ENCODE measurements around the gene LSM2.
"Not testable (repeated sequence)": the region's sequence is repeated elsewhere in the genome, so short reads cannot be mapped to it uniquely, and the experiment has no call there.

Gene LSM2

DNA sequence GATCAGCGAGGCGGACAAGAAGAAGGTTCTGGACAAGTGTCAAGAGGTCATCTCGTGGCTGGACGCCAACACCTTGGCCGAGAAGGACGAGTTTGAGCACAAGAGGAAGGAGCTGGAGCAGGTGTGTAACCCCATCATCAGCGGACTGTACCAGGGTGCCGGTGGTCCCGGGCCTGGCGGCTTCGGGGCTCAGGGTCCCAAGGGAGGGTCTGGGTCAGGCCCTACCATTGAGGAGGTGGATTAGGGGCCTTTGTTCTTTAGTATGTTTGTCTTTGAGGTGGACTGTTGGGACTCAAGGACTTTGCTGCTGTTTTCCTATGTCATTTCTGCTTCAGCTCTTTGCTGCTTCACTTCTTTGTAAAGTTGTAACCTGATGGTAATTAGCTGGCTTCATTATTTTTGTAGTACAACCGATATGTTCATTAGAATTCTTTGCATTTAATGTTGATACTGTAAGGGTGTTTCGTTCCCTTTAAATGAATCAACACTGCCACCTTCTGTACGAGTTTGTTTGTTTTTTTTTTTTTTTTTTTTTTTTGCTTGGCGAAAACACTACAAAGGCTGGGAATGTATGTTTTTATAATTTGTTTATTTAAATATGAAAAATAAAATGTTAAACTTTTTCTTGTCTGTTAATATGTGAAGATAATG, 23.0 kb upstream of the LSM2 start:
- peak overlapping the region; percentile 65 to 74 for H3K4me3 ChIP-seq (ENCODE audit: low read depth in 1 of 2, low read length in 1 of 2)
- H3K36me3 ChIP-seq: no peaks in the 10 kb centered on the region
- no peaks in the 10 kb centered on the region for H3K27me3 ChIP-seq
- peaks cover 60 to 69% of the 10 kb centered on the region in 2 experiments for H3K4me1 ChIP-seq (ENCODE audit: control insufficient read depth in 1 of 2, insufficient read depth in 1 of 2, low read depth in 1 of 2, low read length in 1 of 2)
- TF ChIP-seq CTCF (IDR thresholded peaks at IDR 0.05): peak; percentile 13
- no peaks in the 10 kb centered on the region for H3K9me3 ChIP-seq
- H3K27ac ChIP-seq: peak overlapping the region; percentile 96

DNA sequence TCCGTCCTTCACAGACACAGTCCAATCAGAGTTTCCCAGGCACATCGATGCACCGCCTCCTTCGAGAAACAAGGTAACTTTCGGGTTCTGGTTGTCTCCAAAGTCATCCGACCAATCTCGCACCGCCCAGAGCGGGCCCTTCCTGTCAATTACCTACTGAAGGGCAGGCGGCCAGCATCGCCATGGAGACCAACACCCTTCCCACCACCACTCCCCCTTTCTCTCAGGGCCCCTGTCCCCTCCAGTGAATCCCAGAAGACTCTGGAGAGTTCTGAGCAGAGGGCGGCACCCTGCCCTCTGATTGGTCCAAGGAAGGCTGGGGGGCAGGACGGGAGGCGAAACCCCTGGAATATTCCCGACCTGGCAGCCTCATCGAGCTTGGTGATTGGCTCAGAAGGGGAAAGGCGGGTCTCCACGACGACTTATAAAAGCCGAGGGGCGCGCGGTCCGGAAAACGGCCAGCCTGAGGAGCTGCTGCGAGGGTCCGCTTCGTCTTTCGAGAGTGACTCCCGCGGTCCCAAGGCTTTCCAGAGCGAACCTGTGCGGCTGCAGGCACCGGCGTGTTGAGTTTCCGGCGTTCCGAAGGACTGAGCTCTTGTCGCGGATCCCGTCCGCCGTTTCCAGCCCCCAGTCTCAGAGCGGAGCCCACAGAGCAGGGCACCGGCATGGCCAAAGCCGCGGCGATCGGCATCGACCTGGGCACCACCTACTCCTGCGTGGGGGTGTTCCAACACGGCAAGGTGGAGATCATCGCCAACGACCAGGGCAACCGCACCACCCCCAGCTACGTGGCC, 20.7 kb upstream of the LSM2 start, which contains the start of gene HSPA1B:
HSPA1B (plus strand) TSS at position 453 of the 794 bp plus-strand sequence; CDS start at position 666, 213 bp downstream.
- H3K27ac ChIP-seq: peak within 1 kb of the TSS; percentile 95

DNA sequence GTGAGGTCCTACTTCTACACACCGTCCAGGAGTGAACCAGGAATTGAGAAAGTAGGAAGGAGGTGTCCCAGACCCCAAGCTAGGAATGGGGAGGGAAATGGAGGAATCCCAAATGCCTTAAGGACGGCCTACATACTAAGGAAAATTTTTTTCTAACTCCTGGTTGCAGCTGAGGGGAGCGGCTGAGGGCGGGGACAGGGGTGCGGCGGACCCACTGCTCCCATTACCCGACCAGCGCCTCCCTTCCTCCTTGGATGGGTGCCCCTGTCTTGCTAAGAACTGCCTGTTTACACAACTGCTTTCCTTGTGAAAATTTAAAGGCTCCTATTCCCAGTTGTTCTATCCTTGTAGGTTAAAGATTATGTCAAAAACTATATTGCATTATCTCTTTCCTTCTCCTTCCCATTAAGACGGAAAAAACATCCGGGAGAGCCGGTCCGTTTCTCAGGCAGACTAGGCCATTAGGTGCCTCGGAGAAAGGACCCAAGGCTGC, 20.1 kb upstream of the LSM2 start:
- Histone ChIP-seq H3K4me1 (ENCODE audit: control insufficient read depth in 1 of 2, insufficient read depth in 1 of 2, low read depth in 1 of 2, low read length in 1 of 2) (peaks cover 65 to 71% of the 10 kb centered on the region in 2 experiments), H3K36me3 (no peaks in the 10 kb centered on the region), H3K4me3 (ENCODE audit: low read depth in 1 of 2, low read length in 1 of 2) (peak overlapping the region; percentile 76 to 85), H3K27ac (peak overlapping the region; percentile 95), H3K27me3 (no peaks in the 10 kb centered on the region), H3K9me3 (no peaks in the 10 kb centered on the region)
- TF ChIP-seq CTCF (IDR thresholded peaks at IDR 0.05): no peak

More for the DNA sequence above, 20.7 kb upstream of the LSM2 start, which contains the start of gene HSPA1B:
- Histone ChIP-seq H3K9me3 (no peaks in the 10 kb centered on the region), H3K27me3 (no peaks in the 10 kb centered on the region), H3K4me1 (ENCODE audit: control insufficient read depth in 1 of 2, insufficient read depth in 1 of 2, low read depth in 1 of 2, low read length in 1 of 2) (peaks cover 65 to 72% of the 10 kb centered on the region in 2 experiments), H3K4me3 (ENCODE audit: low read depth in 1 of 2, low read length in 1 of 2) (peak within 1 kb of the TSS; percentile 76 to 85), H3K36me3 (no peaks in the 10 kb centered on the region)
- peak; percentile 25 for TF ChIP-seq CTCF (IDR thresholded peaks at IDR 0.05)

- Histone ChIP-seq H3K27ac (peak overlapping the region; percentile 95), H3K4me3 (ENCODE audit: low read depth in 1 of 2, low read length in 1 of 2) (no peak overlapping the region), H3K27me3 (no peaks in the 10 kb centered on the region), H3K4me1 (ENCODE audit: control insufficient read depth in 1 of 2, insufficient read depth in 1 of 2, low read depth in 1 of 2, low read length in 1 of 2) (peaks cover 63 to 70% of the 10 kb centered on the region in 2 experiments), H3K36me3 (no peaks in the 10 kb centered on the region), H3K9me3 (no peaks in the 10 kb centered on the region)
- TF ChIP-seq CTCF (IDR thresholded peaks at IDR 0.05): no peak
Measured at GRCh38 chr6:31825553-31825952, 18.8 kb upstream of the LSM2 start.

DNA sequence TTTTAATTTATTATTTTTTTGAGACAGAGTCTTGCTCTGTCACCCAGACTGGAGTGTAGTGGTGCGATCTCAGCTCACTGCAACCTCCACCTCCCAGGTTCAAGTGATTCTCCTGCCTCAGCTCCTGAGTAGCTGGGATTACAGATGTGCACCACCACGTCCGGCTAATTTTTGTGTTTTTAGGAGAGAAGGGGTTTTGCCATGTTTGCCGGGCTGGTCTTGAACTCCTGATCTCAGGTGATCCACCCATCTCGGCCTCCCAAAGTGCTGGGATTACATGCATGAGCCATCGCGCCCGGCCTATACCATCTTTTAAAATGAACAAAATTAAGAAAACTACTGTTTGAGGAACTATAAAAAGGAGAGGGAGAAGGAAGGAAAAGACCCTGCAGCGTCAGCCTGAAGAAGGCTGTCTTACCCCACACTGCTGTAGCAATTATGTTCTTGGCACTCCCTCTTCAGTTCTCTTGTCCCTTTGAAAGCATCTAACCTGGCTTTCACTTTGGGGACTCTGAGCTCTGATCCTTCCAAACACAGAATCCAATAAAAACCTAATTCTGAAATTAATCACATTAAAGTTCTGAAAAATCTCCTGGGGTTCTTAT, 16.9 kb upstream of the LSM2 start:
- H3K9me3 ChIP-seq, H3K36me3 ChIP-seq, H3K27me3 ChIP-seq: not testable (repeated sequence)
- Histone ChIP-seq H3K4me3 (ENCODE audit: low read depth in 1 of 2, low read length in 1 of 2) (peak overlapping the region in 1 of 2 experiments; percentile 18), H3K4me1 (ENCODE audit: control insufficient read depth in 1 of 2, insufficient read depth in 1 of 2, low read depth in 1 of 2, low read length in 1 of 2) (peaks cover 77 to 79% of the 10 kb centered on the region in 2 experiments), H3K27ac (peak overlapping the region; percentile 90)

All from neutrophil (primary cell).